HG02678 (cell line): ENCODE data around the gene RAET1G.
"Not testable (repeated sequence)": the region's sequence is repeated elsewhere in the genome, so short reads cannot be mapped to it uniquely, and the experiment has no call there.

Source experiments
- ATAC-seq: cut with Tn5 transposase; IDR thresholded peaks from one replicate; pipeline ENCODE4 v1.9.1; 2021; ENCODE audit warnings: mild to moderate bottlenecking, moderate library complexity; ENCODE audit not compliant: unreplicated experiment

Gene RAET1G

DNA sequence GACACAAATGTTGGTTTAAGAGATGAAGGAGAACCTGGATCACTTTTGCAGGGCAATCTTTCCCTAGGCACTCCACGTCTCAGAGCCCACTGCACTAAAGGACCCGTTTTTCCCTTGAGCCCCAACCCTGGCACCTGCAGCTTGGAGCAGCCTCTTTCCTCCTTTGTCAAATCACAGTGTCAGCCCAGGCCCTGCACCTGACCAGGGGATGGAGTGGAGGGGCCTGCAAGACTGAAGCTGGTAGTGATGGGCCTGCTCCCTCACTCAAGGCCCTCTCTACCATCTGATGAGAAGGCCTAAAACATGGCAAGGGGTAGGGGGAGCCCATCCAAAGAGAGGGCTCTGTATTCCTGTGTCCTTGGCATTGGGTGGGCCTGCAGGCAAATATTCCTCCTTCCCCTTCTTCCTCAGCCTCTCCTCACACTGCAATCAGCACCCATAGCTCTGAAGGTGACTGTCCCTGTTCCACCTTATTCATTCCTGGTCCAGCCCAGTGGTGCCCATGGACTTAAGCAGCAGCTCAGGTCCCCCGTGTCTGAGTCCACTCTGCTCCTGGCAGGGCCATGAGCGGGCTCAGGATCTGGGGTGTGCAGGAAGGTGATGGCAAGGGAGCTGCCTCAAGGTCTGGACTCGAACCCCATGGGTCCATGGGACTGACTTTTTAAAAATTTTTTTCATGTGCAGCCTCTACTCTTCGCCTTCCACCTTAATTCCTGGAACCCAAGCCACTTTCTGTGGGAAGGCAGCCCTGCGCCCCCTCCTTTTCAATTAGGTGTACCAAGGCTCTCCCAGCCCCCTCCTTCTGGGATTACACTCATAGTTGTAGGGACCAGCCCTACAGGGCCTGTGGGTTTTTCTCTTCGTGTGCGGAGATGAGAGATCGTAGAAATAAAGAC lies 6.7 kb downstream of the RAET1G start:
- ATAC-seq = no peak

GRCh38 chr6:149913540-149914240 lies 9.2 kb downstream of the RAET1G start:
- ATAC-seq = no peak

- no peak for ATAC-seq
Observed at GRCh38 chr6:149913085-149913484, 9.8 kb downstream of the RAET1G start.

- not testable (repeated sequence) for ATAC-seq
Observed at GRCh38 chr6:149912680-149913079, 10.2 kb downstream of the RAET1G start.

- ATAC-seq = no peak
Observed at GRCh38 chr6:149910721-149911151, 12.2 kb downstream of the RAET1G start.

- ATAC-seq = no peak
Observed at GRCh38 chr6:149909701-149910470, 13.0 kb downstream of the RAET1G start.

GRCh38 chr6:149908480-149908879 lies 14.4 kb downstream of the RAET1G start:
- ATAC-seq = not testable (repeated sequence)

DNA sequence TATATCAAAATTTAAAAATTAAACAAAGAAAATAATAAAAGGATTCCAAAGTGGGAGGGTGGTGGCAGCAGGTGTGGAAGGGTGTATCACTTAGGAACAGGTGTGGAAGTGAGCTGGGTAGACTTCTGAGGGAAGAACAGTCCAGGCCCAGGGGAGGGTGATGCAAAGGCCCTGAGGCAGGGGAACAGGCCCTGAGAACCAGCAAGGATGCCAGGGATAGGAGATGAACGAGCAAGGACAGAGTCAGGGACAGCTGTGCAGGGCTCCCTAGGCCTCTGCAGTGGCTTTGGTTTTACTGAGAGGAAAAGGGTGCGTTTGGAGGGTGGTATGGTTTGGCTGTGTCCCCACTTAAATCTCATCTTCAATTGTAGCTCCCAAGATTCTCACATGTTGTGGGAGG lies 15.6 kb downstream of the RAET1G start:
- no peak for ATAC-seq

GRCh38 chr6:149906405-149906804 lies 16.5 kb downstream of the RAET1G start:
- no peak for ATAC-seq

DNA sequence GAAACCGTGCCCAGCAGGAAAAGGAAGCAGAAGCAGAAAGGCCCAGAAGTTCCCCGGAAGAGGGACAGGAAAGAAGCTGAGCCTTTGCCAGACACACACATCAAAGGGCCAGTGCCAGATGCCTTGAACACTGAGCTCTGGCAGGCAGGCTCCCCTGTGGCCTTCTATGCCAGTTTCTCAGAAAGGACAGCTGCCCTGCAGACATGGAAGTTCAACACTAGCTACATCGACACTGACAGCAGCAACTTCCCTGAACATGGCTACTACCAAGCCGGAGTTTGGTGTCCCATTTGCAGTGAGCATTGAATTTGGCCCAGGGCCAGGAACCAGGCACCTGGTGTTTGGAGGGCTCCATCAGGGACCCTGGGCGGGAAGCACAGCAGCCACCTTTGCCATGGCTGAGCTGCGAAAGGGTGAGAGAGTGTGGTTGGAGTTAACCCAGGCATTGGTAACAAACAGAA lies 17.0 kb downstream of the RAET1G start:
- no peak for ATAC-seq

- ATAC-seq = no peak
Observed at GRCh38 chr6:149905371-149905910, 17.5 kb downstream of the RAET1G start.

- ATAC-seq = no peak
Observed at GRCh38 chr6:149904661-149905370, 18.1 kb downstream of the RAET1G start.

GRCh38 chr6:149903938-149904611 lies 18.8 kb downstream of the RAET1G start:
- ATAC-seq = no peak

GRCh38 chr6:149901444-149902140 lies 21.3 kb downstream of the RAET1G start:
- no peak for ATAC-seq

DNA sequence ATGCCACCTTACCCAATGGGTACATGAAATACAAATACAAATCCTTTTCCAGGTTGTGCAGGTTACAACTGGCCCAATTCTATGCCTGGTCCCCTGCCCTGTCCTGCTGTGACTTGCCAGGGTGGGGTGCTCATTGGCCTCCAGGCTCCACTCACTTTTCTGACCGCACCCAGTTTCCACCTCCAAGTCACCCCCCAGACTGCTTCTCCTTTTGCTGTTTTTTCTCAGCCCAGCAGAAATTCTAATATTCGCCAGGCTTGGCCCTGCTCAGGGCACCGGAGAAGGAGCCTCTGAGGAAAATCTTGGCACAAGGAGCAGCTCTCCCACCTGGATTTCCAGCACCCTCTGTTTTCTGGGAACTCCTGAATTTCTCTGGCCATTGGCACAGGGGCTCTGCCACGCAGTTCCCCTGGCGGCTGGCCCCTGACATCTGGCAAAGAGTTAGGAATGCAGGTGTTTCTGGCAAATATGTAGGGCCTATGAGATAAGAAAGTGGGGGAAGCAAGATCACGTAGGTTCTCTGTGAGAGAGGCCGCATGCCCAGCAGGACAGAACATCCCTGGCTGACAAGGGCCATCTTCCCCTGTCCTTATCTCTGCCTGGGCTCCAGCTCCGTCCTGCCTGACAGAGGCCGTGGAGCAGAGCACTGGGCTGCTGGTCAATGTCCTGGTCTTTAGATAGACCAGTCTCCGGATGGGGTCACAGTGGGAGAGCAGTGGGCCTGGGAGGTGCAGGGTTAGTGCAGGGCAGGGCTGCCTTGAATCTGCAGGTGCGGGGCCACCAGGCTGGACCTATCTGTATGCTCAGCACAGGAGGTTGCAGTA lies 22.1 kb downstream of the RAET1G start:
- ATAC-seq = no peak

DNA sequence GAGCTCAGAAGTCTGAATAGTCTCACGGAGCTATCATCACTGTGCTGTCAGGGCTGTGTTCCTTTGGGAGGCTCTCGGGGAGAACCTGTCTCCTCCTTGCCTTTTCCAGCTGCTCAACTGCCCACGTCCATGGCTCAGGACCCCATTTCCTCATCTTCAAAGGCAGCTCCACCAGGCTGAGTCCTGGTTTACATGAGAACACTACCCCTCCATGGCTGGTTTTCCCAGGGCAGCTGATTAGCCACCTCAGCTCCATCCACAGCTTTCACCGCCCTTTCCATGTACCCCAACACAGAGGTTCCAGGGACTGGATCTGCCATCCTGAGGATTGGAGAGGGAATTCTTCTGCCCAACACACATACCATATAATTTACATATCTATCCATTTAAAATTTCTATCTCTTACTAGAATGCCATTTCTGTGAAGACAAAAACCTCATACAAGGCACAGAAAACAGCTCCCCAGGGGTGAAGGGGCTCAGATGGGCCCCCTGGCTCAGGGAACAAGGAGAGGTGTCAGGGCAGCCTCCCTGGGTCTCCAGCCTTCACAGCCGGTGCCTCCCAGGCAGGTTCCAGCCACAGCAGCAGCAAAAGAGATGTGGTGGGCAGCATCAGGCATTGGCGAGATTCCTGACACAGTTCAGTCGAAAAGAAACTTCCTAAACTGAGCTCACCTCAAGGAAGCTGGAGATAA lies 22.8 kb downstream of the RAET1G start:
- ATAC-seq = no peak

DNA sequence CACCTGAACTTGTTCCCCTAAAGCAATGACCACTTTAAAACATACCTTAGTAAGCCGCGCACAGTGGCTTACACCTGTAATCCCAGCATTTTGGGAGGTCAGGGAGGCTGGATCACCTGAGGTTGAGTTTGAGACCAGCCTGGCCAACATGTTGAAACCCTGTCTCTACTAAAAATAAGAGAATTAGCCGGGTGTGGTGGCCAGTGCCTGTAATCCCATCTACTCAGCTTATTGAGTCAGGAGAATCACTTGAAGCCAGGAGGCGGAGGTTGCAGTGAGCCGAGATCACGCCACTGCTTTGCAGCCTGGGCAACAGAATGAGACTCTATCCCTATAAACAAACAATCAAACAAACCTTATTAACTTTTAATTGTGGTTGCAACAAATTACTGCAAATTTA lies 23.4 kb downstream of the RAET1G start:
- ATAC-seq = no peak

DNA sequence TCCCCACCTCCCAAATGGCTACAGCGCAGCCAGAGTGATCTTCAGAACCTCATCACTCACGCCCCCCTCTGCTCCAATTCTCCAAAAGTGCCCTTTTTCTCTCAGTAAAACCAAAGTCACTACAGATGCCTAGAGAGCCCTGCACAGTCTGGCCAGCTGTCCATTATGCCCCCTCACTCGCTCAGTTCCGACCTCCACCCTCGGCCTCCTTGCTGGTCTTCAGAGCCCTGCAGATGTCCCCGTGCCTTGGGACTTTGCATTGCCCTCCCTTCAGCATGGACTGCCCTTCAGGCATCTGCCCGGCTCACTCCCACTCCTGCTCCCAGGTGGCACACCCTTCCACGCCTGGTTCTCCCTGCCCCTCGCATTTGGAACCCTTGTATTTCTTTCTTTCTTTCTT lies 24.0 kb downstream of the RAET1G start:
- ATAC-seq = no peak
